Measurements from ENCODE around the gene SH3RF1.

Gene SH3RF1

GRCh38 chr4:169048868-169049414, 221.8 kb downstream of the SH3RF1 start:
- no peak overlapping the region for H2AFZ ChIP-seq (ENCODE audit: low read depth, low read length)
- H3K4me2 ChIP-seq (ENCODE audit: low read length): no peak overlapping the region
- no peak overlapping the region for H3K27ac ChIP-seq (ENCODE audit: low read length)

GRCh38 chr4:169047956-169048355, 222.8 kb downstream of the SH3RF1 start:
- H3K4me1 ChIP-seq (ENCODE audit: low read length): peaks cover 11% of the 10 kb centered on the region
- no peak overlapping the region for H3K4me3 ChIP-seq (ENCODE audit: low read length)
- no peak overlapping the region for H2AFZ ChIP-seq (ENCODE audit: low read depth, low read length)
- H4K20me1 ChIP-seq (ENCODE audit: insufficient read depth, low read length): peaks cover 3% of the 10 kb centered on the region; the same call in 1 of the 2 replicates
- H3K79me2 ChIP-seq (ENCODE audit: low read length): no peaks in the 10 kb centered on the region
- no peak overlapping the region for H3K9ac ChIP-seq (ENCODE audit: low read length)
- TF ChIP-seq CTCF (IDR thresholded peaks at IDR 0.05; ENCODE audit: low read depth, low read length) (no peak), EZH2phosphoT487 (IDR thresholded peaks at IDR 0.05; ENCODE audit: low read depth) (no peak)
- H3K36me3 ChIP-seq (replicated peaks; ENCODE audit: low read depth, low read length): no peaks in the 10 kb centered on the region
- H3K9me3 ChIP-seq (ENCODE audit: insufficient read depth, low read length): no peaks in the 10 kb centered on the region
- H3K4me2 ChIP-seq (ENCODE audit: low read length): no peak overlapping the region
- no peak overlapping the region for H3K27ac ChIP-seq (ENCODE audit: low read length)
- peaks cover 43% of the 10 kb centered on the region for H3K27me3 ChIP-seq (ENCODE audit: low read depth, low read length)

More at GRCh38 chr4:169048868-169049414, 221.8 kb downstream of the SH3RF1 start:
- Histone ChIP-seq H3K36me3 (replicated peaks; ENCODE audit: low read depth, low read length) (no peaks in the 10 kb centered on the region), H3K4me3 (ENCODE audit: low read length) (no peak overlapping the region), H3K9me3 (ENCODE audit: insufficient read depth, low read length) (no peaks in the 10 kb centered on the region), H4K20me1 (ENCODE audit: insufficient read depth, low read length) (no peaks in the 10 kb centered on the region), H3K4me1 (ENCODE audit: low read length) (peaks cover 6% of the 10 kb centered on the region; the same call in 1 of the 2 replicates), H3K9ac (ENCODE audit: low read length) (no peak overlapping the region), H3K27me3 (ENCODE audit: low read depth, low read length) (peaks cover 45% of the 10 kb centered on the region), H3K79me2 (ENCODE audit: low read length) (no peaks in the 10 kb centered on the region)
- TF ChIP-seq CTCF (IDR thresholded peaks at IDR 0.05; ENCODE audit: low read depth, low read length) (no peak), EZH2phosphoT487 (IDR thresholded peaks at IDR 0.05; ENCODE audit: low read depth) (no peak)

GRCh38 chr4:169045862-169046584, 224.7 kb downstream of the SH3RF1 start:
- H3K4me1 ChIP-seq (ENCODE audit: low read length): peaks cover 22% of the 10 kb centered on the region
- H3K36me3 ChIP-seq (replicated peaks; ENCODE audit: low read depth, low read length): no peaks in the 10 kb centered on the region
- no peaks in the 10 kb centered on the region for H3K9me3 ChIP-seq (ENCODE audit: insufficient read depth, low read length)
- no peak for TF ChIP-seq EZH2phosphoT487 (IDR thresholded peaks at IDR 0.05; ENCODE audit: low read depth)
- 0 out of 2 replicates have a peak, but pooled peaks have one; percentile 7 for TF ChIP-seq CTCF (IDR thresholded peaks at IDR 0.05; ENCODE audit: low read depth, low read length)
- no peak overlapping the region for H3K27ac ChIP-seq (ENCODE audit: low read length)
- no peak overlapping the region for H2AFZ ChIP-seq (ENCODE audit: low read depth, low read length)
- no peaks in the 10 kb centered on the region for H3K79me2 ChIP-seq (ENCODE audit: low read length)
- peaks cover 6% of the 10 kb centered on the region; the same call in 1 of the 2 replicates for H4K20me1 ChIP-seq (ENCODE audit: insufficient read depth, low read length)
- peaks cover 37% of the 10 kb centered on the region for H3K27me3 ChIP-seq (ENCODE audit: low read depth, low read length)
- no peak overlapping the region for H3K9ac ChIP-seq (ENCODE audit: low read length)
- no peak overlapping the region for H3K4me3 ChIP-seq (ENCODE audit: low read length)
- no peak overlapping the region for H3K4me2 ChIP-seq (ENCODE audit: low read length)

- H3K27me3 ChIP-seq (ENCODE audit: low read depth, low read length): peaks cover 28% of the 10 kb centered on the region
- peaks cover 22% of the 10 kb centered on the region for H3K4me1 ChIP-seq (ENCODE audit: low read length)
- no peaks in the 10 kb centered on the region for H3K36me3 ChIP-seq (replicated peaks; ENCODE audit: low read depth, low read length)
- no peak overlapping the region for H3K4me3 ChIP-seq (ENCODE audit: low read length)
- no peak overlapping the region for H3K27ac ChIP-seq (ENCODE audit: low read length)
- H3K4me2 ChIP-seq (ENCODE audit: low read length): no peak overlapping the region
- no peak overlapping the region for H3K9ac ChIP-seq (ENCODE audit: low read length)
- H3K79me2 ChIP-seq (ENCODE audit: low read length): no peaks in the 10 kb centered on the region
- TF ChIP-seq EZH2phosphoT487 (IDR thresholded peaks at IDR 0.05; ENCODE audit: low read depth) (no peak), CTCF (IDR thresholded peaks at IDR 0.05; ENCODE audit: low read depth, low read length) (no peak)
- no peaks in the 10 kb centered on the region for H3K9me3 ChIP-seq (ENCODE audit: insufficient read depth, low read length)
- H4K20me1 ChIP-seq (ENCODE audit: insufficient read depth, low read length): peaks cover 6% of the 10 kb centered on the region; the same call in 1 of the 2 replicates
- no peak overlapping the region for H2AFZ ChIP-seq (ENCODE audit: low read depth, low read length)
Observed at GRCh38 chr4:169044714-169045447, 225.9 kb downstream of the SH3RF1 start.
